Esophagus muscularis mucosa (tissue), 4 donors: ENCODE results near the gene PARP9. TPM values are rescaled to one million over a fixed set of nuclear protein-coding genes. Genes with fewer than 3 reads are reported as not detected.

ENCODE experiments used
- DNase-seq: peaks from one replicate; pipeline ENCODE4 v3.0.0-alpha.2; 2017; ENCODE audit errors: extremely low spot score
- H3K27ac ChIP-seq, 4 donors: fragments of 200-600 bp; sonication (generic); replicated peaks in 1 of 4; 1 replicate in 3 of 4; 2 replicates in 1 of 4; pipeline ENCODE4 v1.5.1; 2016 to 2019; ENCODE audit warnings: mild to moderate bottlenecking in 1 of 4
- H3K27me3 ChIP-seq, 4 donors: fragments of 200-600 bp; sonication (generic); one replicate each; pipeline versions ENCODE4 v1.5.1 to v1.6.0; 2016 to 2019
- H3K36me3 ChIP-seq, 4 donors: fragments of 200-600 bp; sonication (generic); one replicate each; pipeline ENCODE4 v1.5.1; 2016 to 2019
- H3K4me1 ChIP-seq, 4 donors: fragments of 200-600 bp; sonication (generic); one replicate each; pipeline ENCODE4 v1.5.1; 2016 to 2019
- H3K4me3 ChIP-seq, 4 donors: fragments of 200-600 bp; sonication (generic); 1 replicate in 2 of 4; 2 replicates in 2 of 4; pipeline ENCODE4 v1.5.1; 2016 to 2019; ENCODE audit warnings: mild to moderate bottlenecking in 4 of 4, moderate library complexity in 1 of 4
- H3K9me3 ChIP-seq, 4 donors: fragments of 200-600 bp; sonication (generic); 1 replicate in 3 of 4; 2 replicates in 1 of 4; pipeline ENCODE4 v1.5.1; 2016 to 2019
- EP300 ChIP-seq: sonication (generic); formaldehyde crosslinking; IDR thresholded peaks from one replicate; pipeline ENCODE4 v1.6.1; 2017; ENCODE audit warnings: antibody characterized with exemption
- POLR2A ChIP-seq: fragments of 450-650 bp; IDR thresholded peaks from one replicate; pipeline ENCODE4 v1.6.1; 2017; ENCODE audit warnings: antibody characterized with exemption, moderate library complexity, mild to moderate bottlenecking, low read depth
- POLR2AphosphoS5 ChIP-seq, 2 donors: sonication (generic); formaldehyde crosslinking; IDR thresholded peaks; one replicate each; pipeline ENCODE4 v1.6.1; 2017; ENCODE audit warnings: antibody characterized with exemption in 2 of 2
- WGBS: methylation state at CpG from one replicate; pipeline ENCODE4 v1.1.5; 2018; 5-methylcytosine and 5-hydroxymethylcytosine counted together
- intact Hi-C: fragments of 100-400 bp; cut with DNase I; formaldehyde crosslinking; loops from one replicate; pipeline ENCODE4 v1.15.1; 2023
- total RNA-seq, 4 donors: library from RNA; depleted of rRNA; stranded (reverse); fragments of >200 nt; gene quantifications; one replicate each; pipeline versions ENCODE4 v1.1.0 to v1.2.1, GENCODE V29; 2016
- TF ChIP-seq, protein P1 (sequence below), 3 experiments: fragments of 200-600 bp in 2 of 3; fragments of 450-650 bp in 1 of 3; sonication (generic) in 2 of 3; IDR thresholded peaks; one replicate each; pipeline ENCODE4 v1.5.1; 2017 to 2019; ENCODE audit warnings: antibody characterized with exemption in 3 of 3, mild to moderate bottlenecking in 2 of 3, moderate library complexity in 1 of 3

The PARP9 gene
- total RNA-seq, 4 donors from 2014 or later = 16.7 to 24.0 (median 21.3) TPM

DNA sequence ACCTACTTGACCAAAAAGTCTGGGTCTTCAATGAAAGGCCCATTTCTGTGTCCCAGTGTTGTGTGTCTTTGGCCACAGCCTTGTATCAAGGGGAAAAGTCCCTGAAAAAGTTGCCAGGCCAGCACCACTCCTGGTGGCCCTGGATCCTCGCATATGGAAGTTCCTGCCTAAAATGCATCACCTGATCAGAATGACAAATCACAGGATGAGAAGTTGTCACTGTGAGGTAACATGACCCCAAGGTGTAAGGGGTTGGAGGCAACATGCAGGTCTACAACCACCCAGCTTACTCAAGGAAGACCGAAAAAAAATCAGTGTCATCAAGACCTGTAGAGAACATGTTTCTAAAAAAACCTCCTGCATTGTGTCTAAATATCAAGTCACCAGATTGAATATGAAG lies 39.0 kb upstream of the PARP9 start:
- Histone ChIP-seq H3K27ac (no peak overlapping the region), H3K27me3 (no peaks in the 10 kb centered on the region), H3K4me1 (no peaks in the 10 kb centered on the region), H3K36me3 (no peaks in the 10 kb centered on the region), H3K9me3 (no peaks in the 10 kb centered on the region), H3K4me3 (no peak overlapping the region)
- WGBS = 82% methylated on average over 2 of the region's 2 CpGs
- no peak for DNase-seq
- TF ChIP-seq EP300 (no peak), POLR2A (no peak), POLR2AphosphoS5 (IDR thresholded peaks at IDR 0.05) (no peak)
- TF ChIP-seq, protein P1, sequence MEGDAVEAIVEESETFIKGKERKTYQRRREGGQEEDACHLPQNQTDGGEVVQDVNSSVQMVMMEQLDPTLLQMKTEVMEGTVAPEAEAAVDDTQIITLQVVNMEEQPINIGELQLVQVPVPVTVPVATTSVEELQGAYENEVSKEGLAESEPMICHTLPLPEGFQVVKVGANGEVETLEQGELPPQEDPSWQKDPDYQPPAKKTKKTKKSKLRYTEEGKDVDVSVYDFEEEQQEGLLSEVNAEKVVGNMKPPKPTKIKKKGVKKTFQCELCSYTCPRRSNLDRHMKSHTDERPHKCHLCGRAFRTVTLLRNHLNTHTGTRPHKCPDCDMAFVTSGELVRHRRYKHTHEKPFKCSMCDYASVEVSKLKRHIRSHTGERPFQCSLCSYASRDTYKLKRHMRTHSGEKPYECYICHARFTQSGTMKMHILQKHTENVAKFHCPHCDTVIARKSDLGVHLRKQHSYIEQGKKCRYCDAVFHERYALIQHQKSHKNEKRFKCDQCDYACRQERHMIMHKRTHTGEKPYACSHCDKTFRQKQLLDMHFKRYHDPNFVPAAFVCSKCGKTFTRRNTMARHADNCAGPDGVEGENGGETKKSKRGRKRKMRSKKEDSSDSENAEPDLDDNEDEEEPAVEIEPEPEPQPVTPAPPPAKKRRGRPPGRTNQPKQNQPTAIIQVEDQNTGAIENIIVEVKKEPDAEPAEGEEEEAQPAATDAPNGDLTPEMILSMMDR (IDR thresholded peaks at IDR 0.05) = no peak
- intact Hi-C loops = no loop called here

DNA sequence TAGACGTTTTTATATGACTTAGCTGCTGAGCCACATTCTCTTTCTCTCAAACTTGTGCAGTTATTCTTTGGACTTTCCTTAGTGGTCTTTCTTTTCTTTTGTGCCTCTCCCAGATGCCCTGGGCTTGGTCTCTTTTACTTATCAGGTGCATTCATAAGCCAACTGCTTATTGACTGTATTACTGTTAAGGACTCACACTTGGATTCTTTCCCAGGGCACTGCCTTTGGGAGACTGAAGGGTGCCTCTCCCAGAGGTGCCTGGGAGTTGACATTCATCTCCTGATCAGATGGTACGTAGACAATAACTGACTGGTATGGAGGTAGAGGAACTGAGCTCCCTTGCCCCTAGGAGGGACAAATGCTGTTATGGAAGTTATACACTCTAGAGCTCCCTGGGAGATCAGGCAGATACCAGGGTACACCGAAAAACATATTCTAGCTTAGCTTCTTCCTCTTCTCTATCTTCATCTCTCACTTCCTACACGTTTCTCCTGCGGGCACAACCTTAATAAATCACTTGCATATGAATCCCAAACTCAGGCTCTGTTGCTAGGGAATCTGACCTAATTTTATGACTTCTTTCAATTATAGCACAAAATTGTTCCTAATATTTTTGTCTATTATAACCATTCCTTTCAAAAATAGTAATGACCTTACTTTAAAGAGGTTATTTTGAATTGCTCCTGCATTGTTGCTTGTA lies 38.1 kb upstream of the PARP9 start:
- H3K4me3 ChIP-seq = no peak overlapping the region

DNA sequence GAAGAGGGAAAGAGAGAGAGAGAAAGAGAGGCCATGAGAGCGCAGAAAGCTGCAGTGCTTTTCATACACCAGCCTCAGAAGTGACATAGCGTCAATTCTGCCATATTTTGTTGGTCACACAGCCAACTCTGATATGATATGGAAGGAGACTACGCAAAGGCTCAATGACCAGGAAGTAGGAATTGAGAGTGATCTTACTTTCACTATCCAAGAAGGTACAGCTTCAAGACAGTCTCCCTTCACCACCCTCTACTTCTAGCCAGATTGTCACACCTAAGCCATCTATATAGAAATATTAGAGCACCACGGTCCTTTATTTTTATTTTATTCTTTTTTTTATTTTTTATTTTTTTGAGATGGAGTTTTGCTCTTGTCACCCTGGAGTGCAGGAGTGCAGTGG lies 34.5 kb upstream of the PARP9 start:
- H3K27me3 ChIP-seq = no peaks in the 10 kb centered on the region
- no peaks in the 10 kb centered on the region for H3K9me3 ChIP-seq
- DNase-seq = no peak
- no peaks in the 10 kb centered on the region for H3K4me1 ChIP-seq
- H3K4me3 ChIP-seq = no peak overlapping the region
- no peaks in the 10 kb centered on the region for H3K36me3 ChIP-seq
- H3K27ac ChIP-seq = no peak overlapping the region
- TF ChIP-seq EP300 (no peak), POLR2AphosphoS5 (IDR thresholded peaks at IDR 0.05) (no peak), POLR2A (no peak)
- TF ChIP-seq, protein P1 (IDR thresholded peaks at IDR 0.05) = no peak
- intact Hi-C loops = no loop called here
- 70% methylated on average over 4 of the region's 4 CpGs for WGBS

More for the DNA sequence above, 38.1 kb upstream of the PARP9 start:
- Histone ChIP-seq H3K27ac (no peak overlapping the region), H3K27me3 (no peaks in the 10 kb centered on the region), H3K36me3 (no peaks in the 10 kb centered on the region), H3K4me1 (no peaks in the 10 kb centered on the region), H3K9me3 (no peaks in the 10 kb centered on the region)
- DNase-seq = no peak
- intact Hi-C loops = no loop called here
- no peak for TF ChIP-seq POLR2A
- TF ChIP-seq EP300 = no peak
- TF ChIP-seq, protein P1 (IDR thresholded peaks at IDR 0.05) = no peak
- no peak for TF ChIP-seq POLR2AphosphoS5 (IDR thresholded peaks at IDR 0.05)
- WGBS = 72% methylated on average over 5 of the region's 5 CpGs

DNA sequence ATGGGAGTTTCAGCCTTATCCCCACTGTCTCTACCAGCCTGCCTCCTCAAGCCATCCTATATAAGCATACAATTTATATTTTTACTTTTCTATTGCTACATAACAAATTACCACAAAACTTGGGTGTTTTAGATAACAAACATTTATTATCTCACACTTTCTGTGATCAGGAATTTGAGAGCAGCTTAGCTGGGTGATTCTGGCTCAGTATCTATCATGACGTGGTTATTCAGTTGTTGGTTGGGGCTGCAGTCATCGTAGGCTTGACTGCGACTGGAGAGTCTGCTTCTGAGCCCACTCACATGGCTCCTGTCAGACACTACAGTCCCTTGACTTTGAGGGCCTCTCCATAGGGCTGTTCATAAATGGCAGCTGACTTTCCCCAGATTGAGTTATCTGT lies 34.1 kb upstream of the PARP9 start:
- Histone ChIP-seq H3K27ac (no peak overlapping the region), H3K9me3 (no peaks in the 10 kb centered on the region), H3K4me3 (no peak overlapping the region), H3K4me1 (no peaks in the 10 kb centered on the region), H3K27me3 (no peaks in the 10 kb centered on the region), H3K36me3 (no peaks in the 10 kb centered on the region)
- no peak for DNase-seq
- intact Hi-C loops = no loop called here
- TF ChIP-seq POLR2AphosphoS5 (IDR thresholded peaks at IDR 0.05) (no peak), POLR2A (no peak), EP300 (no peak)
- TF ChIP-seq, protein P1 (IDR thresholded peaks at IDR 0.05) = no peak
- 87% methylated on average over 3 of the region's 3 CpGs for WGBS

DNA sequence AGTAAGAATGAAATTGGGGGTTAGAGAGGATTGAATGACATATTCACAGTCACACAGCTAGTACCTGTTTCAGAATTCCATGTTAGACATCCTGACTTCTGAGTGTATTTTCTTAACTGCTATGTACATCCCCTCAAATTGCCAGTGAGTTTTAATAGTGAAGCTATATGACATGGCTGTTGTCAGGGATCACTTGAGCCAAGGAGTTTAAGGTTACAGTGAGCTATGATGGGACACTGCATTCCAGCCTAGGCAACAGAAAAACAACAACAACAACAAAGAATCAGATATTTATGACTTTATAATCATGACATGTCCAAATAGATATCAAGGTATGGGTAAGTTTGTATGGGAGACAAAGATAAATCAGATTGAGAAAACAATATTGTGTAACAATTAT lies 29.9 kb upstream of the PARP9 start:
- no peak for DNase-seq
- TF ChIP-seq POLR2AphosphoS5 (IDR thresholded peaks at IDR 0.05) (no peak), EP300 (no peak), POLR2A (no peak)
- TF ChIP-seq, protein P1 (IDR thresholded peaks at IDR 0.05) = no peak

More for the DNA sequence above, 29.9 kb upstream of the PARP9 start:
- intact Hi-C loops = no loop called here
- Histone ChIP-seq H3K27me3 (no peaks in the 10 kb centered on the region), H3K27ac (no peak overlapping the region), H3K9me3 (no peaks in the 10 kb centered on the region), H3K4me1 (no peaks in the 10 kb centered on the region), H3K36me3 (no peaks in the 10 kb centered on the region), H3K4me3 (no peak overlapping the region)
